Prostate gland (tissue), 2 donors: ENCODE measurements around the gene IL2RA.

ENCODE experiments used
- CTCF ChIP-seq, 4 experiments: fragments of 200-600 bp in 2 of 4; fragments of 450-650 bp in 2 of 4; sonication (generic) in 2 of 4; IDR thresholded peaks; 1 replicate in 3 of 4; 2 replicates in 1 of 4; pipeline ENCODE4 v1.5.1; 2016 to 2019; ENCODE audit warnings: antibody characterized with exemption in 4 of 4, mild to moderate bottlenecking in 2 of 4, moderate library complexity in 2 of 4
- POLR2A ChIP-seq: fragments of 450-650 bp; IDR thresholded peaks from one replicate; pipeline ENCODE4 v1.6.1; 2016; ENCODE audit warnings: antibody characterized with exemption, mild to moderate bottlenecking

GRCh38 chr10:5988336-5988920, 73.7 kb downstream of the IL2RA start:
- TF ChIP-seq CTCF (IDR thresholded peaks at IDR 0.05) (no peak), POLR2A (no peak)
